ENCODE data around the gene COPZ2.

DNA sequence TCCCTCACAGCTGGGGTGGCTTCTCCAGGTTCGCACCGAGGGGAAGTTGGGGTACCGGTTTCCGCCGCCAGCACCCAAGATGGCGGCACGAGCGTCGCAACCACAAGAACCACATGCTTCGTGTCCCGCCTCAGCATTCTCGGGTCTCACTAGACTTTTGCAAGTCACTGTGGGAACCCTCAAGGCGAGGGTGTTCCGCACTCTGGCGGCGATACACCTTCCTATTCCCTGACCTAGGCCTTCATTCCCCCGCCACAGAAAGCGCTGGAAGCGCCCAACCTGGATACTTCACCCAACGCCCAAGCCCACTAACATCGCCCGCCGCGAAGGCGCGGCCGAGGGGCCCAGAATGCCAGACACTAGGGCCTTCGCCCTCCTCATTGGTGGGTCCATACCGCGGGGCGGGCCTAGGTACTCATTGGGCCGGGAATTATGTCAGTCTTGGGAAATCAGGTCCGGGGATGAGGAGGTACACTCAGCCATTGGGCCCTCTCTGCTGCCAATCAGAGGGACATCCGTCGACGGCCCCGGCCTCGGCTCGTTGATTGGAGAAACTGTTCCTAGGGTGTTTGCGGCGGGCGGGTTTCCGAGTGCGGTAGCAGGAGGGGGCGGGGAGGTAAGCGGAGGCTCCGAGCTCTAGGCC is 10.3 kb upstream of the COPZ2 start, which contains the start of gene NFE2L1:
- TF ChIP-seq POLR2AphosphoS5 (IDR thresholded peaks at IDR 0.05; ENCODE audit: insufficient read depth in 1 of 2, low read depth in 1 of 2) (peak; percentile 89 to 97), CTCF (IDR thresholded peaks at IDR 0.05) (no peak)
